Stimulated activated CD8-positive, alpha-beta memory T cell treated with anti-CD3 and anti-CD28 coated beads, Interleukin-7, amount 100 ng/mL, for 4 hours (primary cell): Measurements from ENCODE around the gene CD99L2.
"Not testable (repeated sequence)": the region's sequence is repeated elsewhere in the genome, so short reads cannot be mapped to it uniquely, and the experiment has no call there.

ENCODE experiments used
- DNase-seq, 2 donors: peaks; one replicate each; pipeline ENCODE4 v3.0.0-alpha.2; 2020; ENCODE audit warnings: low read depth in 2 of 2

CD99L2 gene

DNA sequence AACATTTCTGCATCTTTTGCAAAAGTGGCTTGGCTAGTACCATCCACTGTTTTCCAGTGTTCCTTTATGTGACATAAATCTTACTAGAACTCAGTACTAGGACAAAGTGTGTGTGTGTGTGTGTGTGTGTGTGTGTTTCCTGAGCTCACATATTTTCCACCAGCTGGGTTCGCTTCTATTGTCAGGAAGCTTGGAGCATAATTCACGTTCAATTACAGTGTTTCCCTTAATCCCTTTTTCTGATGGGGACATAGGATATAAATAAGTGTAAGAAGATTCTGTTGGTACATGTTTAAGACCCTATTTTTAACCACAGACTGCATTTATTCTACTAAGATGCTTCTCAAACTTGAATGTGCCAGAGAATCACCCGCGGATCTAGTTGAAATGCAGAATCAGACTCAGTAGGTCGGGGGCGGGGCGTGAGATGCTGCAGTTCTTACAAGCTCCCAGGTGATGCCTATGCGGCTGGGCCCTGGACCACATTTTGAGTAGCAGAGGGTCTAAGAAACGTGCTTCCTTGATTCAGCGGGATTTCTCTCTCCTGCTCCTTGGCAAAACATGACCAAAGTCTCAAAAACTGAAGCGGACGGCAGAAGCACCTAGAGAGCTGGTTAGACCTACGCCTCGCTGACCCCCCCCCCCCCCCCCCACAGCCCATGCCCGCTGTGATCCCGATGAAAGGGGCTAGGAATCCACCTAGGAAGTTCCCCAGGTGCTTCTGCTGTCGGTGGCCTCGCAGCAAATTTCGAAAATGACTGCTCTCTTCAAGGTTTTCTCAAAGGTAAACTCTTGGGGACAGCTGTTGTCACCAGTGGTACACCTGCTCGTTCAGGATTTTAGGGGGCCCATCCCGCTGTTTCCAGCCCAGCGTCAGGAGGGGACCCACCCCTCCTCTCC, 797 bp downstream of the CD99L2 start:
- DNase-seq: peak in 1 of 2 donors; percentile 23

DNA sequence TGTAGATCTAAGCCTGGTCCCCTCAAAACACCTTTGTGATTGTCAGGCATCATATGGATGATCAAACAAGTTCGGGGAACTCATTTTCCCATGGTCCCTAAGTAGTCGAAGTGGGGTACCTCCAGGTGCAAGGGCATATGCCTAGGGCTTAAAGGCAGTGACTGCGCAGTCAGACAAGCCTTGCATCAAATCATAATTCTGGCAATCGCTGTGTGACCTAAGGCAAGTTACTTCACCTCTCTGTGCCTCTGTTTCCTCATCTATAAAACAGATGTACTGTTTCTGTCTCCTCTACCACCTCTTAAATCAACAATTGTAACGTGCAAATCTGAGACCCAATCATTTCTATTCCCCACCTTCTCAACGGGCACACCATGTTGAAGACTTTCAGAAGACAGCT, 1.8 kb downstream of the CD99L2 start:
- no peak for DNase-seq

DNA sequence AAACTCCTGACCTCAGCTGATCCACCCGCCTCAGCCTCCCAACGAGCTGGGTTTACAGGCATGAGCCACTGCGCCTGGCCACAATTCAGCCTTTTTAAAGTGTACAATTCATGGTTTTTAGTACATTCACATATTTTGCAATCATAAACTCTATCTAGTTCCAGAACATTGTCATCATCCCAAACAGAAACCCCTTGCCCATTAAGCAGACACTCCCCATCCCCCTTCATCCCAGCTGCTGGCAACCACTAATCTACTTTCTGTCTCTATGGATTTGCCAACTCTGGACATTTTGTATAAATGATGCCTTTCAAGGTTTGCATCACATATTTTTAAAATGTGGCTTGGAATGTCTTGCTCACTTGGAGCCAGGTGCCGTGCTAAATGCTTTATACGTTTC, 4.5 kb downstream of the CD99L2 start:
- no peak for DNase-seq

DNA sequence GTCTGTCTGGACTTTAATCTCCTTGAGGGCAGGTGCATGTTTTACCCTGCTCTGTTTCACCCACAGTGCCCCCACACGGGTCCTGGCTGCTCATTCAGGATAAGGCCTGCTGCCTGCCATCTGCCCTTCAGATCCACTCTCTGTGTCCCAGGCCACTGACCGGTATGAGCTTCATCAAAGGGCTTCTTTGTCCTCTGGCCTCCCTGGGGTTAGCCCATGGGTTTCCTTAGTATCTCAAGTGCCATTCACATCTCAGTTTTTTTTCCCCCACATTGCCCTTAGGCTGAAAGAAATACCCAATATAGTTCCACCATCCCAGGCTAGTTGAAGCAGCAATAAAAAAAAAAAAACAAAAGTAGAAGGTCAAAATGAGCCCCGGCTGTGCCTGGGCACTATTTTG, 9.3 kb downstream of the CD99L2 start:
- no peak for DNase-seq

DNA sequence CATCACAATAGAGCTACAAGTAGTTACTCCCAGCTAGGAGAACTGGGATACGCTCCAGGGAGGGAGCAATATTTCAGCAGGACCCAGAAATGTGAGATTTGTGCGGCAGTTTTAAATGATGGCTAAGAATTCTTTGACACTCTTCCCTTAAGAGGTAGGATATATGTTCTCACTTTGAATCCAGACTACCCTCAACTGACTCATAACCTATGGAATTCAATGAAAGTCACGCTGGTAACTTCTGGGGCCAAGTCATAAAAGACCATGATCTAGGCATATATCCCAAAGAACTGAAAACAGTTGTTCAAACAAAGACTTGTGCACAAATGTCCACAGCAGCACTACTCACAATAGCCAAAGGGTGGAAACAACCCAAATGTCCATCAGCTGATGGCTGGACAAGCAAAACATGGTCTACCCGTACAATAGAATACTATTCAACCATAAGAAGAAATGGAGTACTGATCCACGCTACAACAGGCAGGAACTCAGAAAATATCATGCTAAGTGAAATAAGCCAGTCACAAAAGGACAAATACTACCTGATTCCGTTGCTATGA, 10.5 kb downstream of the CD99L2 start:
- DNase-seq: no peak

DNA sequence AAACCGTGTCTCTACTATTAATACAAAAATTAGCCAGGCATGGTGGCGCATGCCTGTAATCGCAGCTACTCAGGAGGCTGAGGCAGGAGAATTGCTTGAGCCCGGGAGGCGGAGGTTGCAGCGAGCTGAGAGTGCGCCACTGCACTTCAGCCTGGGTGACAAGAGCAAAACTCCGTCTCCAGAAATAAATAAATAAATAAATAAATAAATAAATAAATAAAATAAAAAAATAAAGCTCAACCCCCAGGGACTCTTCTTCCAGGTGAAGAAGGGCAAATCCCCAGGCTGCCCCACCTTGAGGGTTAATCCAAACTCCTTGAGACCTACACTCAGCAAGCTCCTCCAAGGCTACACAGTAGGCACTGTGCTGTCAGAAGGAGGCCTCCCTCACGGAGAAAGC, 11.2 kb downstream of the CD99L2 start:
- not testable (repeated sequence) for DNase-seq

DNA sequence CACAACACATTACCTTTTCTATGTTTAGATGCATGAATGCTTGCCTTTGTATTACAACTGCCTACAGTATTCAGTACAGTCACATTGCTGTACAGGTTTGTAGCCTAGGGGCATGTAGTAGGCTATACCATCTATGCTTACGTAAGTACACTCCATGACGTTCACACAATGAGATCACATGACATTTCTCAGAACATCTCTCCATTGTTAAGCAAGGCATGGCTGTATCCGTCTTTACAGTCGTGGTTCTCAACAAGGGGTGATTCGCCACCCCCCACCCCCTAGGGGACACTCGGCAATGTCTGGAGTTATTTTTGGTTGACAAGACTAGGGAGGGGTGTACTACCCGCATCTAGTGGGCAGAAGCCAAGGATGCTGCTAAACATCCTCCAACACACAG, 12.1 kb downstream of the CD99L2 start:
- DNase-seq: no peak

DNA sequence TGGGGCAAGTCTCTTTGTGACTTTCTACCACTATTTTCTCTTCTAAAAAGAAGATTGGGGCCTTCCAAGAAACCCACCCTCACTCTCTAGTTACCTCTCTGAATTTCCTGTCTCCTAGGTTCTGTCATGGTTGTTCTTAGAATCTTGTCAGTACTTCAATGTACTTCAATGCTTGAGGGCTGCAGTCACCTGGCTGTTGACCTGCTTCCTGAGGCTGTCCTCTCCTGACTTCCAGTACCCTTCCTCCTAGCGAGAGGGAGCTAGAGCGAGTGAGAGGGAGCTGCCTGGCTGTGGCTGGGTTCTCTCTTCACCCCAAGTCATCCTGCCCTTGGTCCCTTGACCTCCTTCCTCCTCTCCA, 17.7 kb downstream of the CD99L2 start:
- DNase-seq: no peak

DNA sequence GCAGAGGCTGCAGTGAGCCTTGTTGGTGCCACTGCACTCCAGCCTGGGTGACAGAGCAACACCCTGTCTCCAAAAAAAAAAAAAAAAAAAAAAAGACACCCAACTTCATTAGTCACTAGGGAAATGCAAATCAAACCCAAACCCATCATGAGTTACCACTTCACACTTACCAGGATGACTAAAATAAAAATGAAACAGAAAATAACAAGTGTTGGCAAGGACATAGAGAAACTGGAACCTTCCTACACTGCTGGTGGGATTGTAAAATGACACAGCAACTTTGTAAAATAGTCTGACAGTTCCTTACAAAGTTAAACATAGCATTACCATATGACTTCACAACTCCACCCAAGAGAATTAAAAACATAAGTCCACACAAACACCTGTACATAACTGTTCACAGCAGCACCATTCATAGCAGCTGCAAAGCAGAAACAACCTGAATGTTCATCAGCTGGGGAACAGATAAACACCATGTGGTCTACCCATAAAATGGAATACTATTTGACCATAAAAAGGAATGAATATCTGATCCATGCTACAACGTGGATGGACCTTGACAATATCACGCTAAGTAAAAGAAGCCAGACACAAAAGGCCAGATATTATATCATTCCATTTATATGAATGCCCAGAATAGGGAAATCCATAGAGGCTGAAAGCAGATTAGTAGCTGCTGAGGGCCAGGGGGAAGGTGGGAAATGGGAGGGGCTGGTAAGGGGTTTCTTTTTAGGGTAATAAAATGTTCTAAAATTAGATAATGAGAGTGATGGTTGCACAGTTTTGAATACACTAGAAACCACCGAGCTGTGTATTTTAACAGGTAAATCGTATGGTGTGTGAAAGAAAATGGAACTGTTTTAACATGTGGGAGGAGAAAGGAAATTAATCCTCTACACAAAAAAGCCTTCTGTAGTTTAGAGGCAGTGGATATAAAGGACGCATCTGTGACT, 18.3 kb downstream of the CD99L2 start:
- DNase-seq: no peak

DNA sequence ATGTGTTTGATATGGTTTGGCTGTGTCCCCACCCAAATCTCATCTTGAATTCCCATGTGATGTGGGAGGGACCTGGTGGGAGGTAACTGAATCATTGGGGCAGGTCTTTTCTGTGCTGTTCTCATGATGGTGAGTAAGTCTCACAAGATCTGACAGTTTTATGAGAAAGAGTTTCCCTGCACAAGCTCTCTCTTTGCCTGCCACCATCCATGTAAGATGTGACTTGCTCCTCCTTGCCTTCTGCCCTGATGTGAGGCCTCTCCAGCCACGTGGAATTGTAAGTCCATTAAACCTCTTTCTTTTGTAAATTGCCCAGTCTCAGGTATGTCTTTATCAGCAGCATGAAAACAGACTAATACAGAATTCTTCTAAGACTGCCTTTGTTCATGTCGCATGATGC, 22.8 kb downstream of the CD99L2 start:
- DNase-seq: not testable (repeated sequence)

DNA sequence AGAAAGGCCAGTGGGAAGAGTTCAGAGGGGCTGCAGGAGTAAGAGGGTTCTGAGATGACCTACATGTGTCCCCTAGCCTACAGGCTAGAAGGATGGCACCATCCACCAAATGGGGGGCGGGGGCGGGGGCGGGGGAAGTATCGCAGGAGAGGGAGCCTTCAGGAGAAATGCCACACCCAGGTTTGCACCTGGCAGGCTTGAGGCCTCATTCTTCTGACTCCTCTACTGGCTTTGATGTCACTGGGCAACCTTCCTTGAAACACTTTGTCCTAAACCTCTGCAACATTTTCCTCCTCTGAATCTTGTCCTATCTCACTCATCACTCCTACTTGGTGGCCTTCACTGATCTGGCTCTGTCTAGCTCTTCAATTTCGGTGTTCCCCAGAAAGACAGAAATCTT, 24.0 kb downstream of the CD99L2 start:
- DNase-seq: no peak

DNA sequence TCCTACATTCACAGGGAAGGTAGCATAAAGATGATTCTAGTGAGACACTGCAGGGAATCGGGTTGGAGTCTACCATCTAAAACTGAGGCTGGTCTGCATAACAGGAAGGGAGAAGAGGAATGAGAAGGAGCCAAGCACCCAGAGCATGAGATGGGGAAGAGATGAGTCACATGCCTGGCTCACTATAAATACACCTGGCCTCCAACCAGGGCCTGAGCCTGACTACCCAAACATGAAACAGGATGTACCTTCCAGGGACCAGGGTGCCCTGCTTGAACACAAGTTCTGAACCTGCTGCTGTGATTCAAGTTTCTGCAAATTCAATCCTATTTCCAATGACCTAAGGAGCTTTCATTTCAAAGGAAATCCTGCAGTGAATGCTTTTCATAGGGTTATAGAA, 24.9 kb downstream of the CD99L2 start:
- DNase-seq: no peak

DNA sequence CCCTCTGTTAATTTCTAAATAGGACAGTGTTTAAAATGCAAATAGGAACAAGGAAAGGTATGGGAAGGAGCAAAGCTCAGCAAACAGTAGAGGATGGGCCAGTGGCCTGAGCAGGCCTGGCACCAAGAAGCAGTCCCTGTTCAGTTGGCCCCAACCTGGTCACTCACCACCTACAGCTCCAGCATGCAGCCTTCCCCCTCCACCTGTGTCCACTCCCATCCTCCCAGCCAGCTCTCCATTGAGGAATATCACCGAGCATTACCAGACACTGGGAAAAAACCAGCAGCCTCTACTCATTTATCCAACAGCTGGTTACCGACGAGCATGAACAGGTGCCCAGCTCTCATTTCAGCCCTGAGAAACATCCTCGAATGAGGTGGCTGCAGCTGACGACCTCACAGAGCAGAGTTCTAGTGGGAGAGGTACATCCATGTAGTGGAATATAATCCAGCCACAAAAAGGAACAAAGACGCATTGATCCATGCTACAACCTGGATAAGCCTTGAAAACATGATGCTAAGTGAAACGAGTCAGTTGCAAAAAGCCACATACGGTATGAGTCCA, 25.6 kb downstream of the CD99L2 start:
- DNase-seq: no peak

DNA sequence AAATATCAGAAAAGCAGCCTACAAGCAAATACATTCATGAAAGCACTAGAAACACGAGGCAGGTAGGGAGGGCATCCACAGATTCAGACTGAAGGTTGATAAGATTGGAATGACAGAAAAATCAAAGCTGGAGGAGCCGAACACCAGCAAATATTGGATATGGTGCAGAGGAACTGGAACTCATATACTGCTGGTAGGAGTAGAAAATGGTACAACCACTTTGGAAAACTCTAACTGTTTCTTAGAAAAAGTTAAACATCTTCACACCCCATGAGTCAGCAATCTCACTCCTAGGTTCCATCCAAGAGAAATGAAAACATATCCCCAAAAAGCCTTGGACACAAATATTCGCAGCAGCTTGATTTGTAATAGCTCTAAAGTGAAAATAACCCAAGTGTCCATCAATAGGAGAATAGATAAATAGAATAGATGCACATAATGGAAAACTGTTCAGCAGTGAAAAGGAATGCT, 27.1 kb downstream of the CD99L2 start:
- no peak for DNase-seq

DNA sequence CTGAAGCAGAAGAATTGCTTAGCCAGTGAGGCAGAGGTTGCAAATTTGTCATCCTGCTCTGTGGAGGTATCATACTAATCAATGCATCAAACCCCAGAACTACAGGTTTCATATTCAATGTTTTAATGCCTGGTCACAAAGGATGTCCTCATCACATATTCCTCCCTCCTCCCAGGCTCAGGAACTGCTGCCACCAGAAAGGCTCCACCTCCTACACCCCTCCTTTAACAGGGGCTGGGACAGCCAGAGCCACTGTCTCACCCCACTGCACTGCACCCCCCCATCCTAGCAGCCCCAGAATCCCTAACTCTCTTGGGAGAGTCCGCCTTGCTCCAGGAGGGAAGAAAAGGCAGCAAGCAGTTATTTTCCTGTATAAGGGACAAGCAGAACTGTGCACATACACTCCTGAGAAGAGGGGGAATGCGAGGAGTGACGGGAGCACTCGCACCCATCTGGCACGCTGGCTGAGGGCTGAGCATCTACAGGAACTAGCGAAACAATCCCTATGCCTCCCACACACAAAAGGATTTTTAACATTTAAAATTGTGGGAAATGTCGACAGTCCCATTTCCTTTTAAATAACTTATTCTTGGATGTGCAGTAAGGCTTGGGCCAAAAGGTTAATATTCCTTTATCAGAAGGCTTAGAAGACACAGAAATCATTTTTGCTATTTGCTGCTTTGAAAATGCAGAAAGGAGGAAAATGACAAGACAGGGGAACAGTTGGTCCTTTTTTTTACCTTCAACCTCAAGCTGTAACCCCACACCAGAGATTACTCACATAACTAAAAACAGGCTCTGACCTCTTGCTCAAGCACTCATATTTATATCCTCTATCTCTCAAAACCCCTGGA, 27.8 kb downstream of the CD99L2 start:
- no peak for DNase-seq

DNA sequence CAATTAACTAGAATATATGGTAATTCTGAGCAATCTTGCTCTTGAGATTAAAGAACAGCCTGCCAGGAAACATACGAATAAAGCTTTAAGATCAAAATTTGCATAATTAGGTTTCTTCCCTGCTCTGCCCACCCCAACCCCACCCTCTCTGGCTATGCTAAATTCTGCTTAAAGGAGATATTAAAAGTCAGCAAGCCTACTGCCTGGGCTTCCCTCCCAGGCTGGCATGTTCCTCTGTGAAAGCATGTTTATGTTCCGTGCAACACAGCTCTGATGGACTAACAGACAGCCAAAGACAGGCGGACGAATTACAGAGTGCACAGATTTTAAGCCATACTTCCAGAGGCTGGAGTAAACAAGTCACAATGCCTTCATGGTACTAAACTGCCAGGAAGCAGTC, 28.4 kb downstream of the CD99L2 start:
- DNase-seq: no peak

DNA sequence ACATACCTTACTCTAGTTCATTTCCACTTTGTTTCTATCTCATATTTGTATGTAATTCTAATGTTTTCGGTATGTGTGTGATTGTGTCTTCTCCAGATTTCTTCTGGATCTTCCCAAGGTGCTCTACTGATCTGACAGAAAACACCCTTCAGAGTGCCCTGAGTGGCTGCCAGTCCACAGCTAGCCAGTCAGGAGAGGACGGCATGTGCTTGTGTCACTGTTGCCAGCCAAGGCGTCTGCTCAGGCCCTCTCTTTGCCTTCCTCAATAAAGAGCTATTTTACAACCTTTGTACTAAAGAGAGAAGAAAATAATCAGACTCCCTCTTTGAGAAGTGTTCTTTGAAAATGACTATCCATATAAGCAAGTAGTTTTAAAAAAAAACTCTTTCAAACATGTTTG, 29.0 kb downstream of the CD99L2 start:
- no peak for DNase-seq

DNA sequence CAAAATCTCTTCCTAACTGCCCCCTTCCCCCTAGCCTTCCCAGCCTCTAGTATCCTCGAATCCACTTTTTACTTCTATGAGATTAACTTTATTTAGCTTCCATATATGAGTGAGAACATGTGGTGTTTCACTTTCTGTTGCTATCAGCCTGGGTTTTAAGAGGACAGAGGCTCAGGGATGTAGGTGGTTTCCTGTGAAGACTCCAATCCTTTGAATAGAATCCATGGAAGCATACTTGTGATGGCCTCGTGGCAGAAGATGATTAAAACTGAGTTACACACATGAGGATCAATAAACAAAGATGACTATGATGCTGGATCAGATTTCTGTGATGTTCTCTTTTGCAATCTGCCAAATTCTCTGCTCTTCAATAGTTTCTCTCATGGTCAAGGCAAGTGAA, 29.8 kb downstream of the CD99L2 start:
- no peak for DNase-seq

DNA sequence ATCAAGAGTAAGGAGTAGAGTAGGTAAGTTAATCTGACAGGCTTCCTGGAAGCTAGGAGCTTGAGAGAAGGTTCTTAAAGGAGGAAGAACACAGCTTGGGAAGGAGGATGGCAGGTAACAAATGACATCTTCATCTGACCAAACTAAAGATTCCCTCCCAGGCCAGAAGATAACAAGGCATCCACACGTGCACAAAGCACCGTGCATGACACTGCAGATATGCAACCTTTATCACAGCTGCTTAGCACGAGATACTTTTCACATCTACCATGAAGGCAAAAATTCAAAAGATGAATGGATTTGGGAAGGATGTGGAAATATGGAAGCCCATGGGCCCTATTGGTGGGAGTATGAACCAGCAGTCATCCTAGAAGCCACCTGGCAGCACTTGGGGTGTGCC, 34.3 kb downstream of the CD99L2 start:
- DNase-seq: no peak

DNA sequence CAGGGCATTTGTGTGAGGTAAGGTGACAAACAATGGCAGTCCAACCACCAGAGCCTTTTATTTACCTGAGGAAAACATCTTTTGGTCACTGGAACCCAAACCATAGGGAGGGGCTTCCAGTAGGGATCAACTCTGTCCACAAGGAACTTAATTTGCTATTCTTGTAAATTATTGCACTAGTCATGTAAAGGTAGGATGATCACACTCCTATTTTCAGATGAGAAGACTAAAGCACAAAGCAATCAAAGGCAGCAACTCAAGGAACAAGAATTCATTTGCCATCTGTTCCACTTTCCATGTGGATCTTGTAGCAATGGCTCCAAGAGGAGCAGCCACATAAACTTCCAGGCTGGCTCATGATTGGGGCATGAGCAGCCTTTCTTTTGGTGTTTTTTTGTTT, 35.3 kb downstream of the CD99L2 start:
- no peak for DNase-seq

DNA sequence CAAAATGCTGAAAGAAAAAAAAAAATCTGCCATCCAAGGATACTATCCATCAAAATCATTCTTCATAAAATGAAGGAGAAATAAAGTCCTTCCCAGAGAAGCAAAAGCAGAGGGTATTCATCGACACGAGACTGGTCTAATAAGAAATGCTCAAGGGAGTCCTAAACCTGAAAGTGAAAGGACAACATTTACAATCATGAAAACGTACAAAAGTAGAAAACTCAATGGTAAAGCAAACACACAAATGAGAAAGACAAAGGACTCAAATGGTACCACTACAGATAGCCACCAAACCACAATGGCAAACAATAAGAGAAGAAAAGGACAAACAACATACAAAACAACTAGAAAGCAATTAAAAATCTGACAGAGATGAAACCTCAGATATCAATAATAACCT, 41.0 kb downstream of the CD99L2 start:
- no peak for DNase-seq
